ENCODE results near the gene BAG1. TPM values are rescaled to one million over a fixed set of nuclear protein-coding genes. Genes with fewer than 3 reads are reported as not detected.

Gene BAG1
- total RNA-seq, 1 donor from 2014 or later: 116 TPM

- Histone ChIP-seq H3K27me3 (no peaks in the 10 kb centered on the region), H3K4me3 (no peak overlapping the region), H3K9me3 (no peaks in the 10 kb centered on the region), H3K4me1 (peaks cover 21% of the 10 kb centered on the region), H3K36me3 (peaks cover 60% of the 10 kb centered on the region), H3K27ac (no peak overlapping the region)
- ATAC-seq (no peak), DNase-seq (no peak)
- intact Hi-C loops (cut with DNase I): no loop called here
- TF ChIP-seq CTCF (IDR thresholded peaks at IDR 0.05): no peak
These were observed 2.8 kb upstream of the BAG1 start for GRCh38 chr9:33267151-33267767.

- H3K9me3 ChIP-seq: no peaks in the 10 kb centered on the region
- no peaks in the 10 kb centered on the region for H3K27me3 ChIP-seq
- peaks cover 60% of the 10 kb centered on the region for H3K36me3 ChIP-seq
- H3K4me3 ChIP-seq: peak overlapping the region; percentile 85
- H3K27ac ChIP-seq: peak overlapping the region; percentile 88
- ATAC-seq: no peak
- TF ChIP-seq CTCF (IDR thresholded peaks at IDR 0.05): no peak
- DNase-seq: no peak
- intact Hi-C loops (cut with DNase I): no loop called here
- peaks cover 21% of the 10 kb centered on the region for H3K4me1 ChIP-seq
These were observed 830 bp upstream of the BAG1 start for GRCh38 chr9:33265211-33265865.

- DNase-seq: no peak
These were observed 470 bp downstream of the BAG1 start for GRCh38 chr9:33264003-33264472.

GRCh38 chr9:33263131-33264002 is 1.1 kb downstream of the BAG1 start:
- no peaks in the 10 kb centered on the region for H3K9me3 ChIP-seq
- peak overlapping the region; percentile 85 for H3K4me3 ChIP-seq
- peaks cover 62% of the 10 kb centered on the region for H3K36me3 ChIP-seq
- ATAC-seq: peak; percentile 0
- H3K4me1 ChIP-seq: peaks cover 21% of the 10 kb centered on the region
- no peaks in the 10 kb centered on the region for H3K27me3 ChIP-seq
- intact Hi-C loops (cut with DNase I): no loop called here
- no peak for DNase-seq
- H3K27ac ChIP-seq: peak overlapping the region; percentile 90
- no peak for TF ChIP-seq CTCF (IDR thresholded peaks at IDR 0.05)

More at GRCh38 chr9:33264003-33264472, 470 bp downstream of the BAG1 start:
- H3K4me3 ChIP-seq: peak overlapping the region; percentile 85
- no peaks in the 10 kb centered on the region for H3K27me3 ChIP-seq
- ATAC-seq: peak; percentile 7
- intact Hi-C loops (cut with DNase I): no loop called here
- H3K4me1 ChIP-seq: peaks cover 21% of the 10 kb centered on the region
- no peaks in the 10 kb centered on the region for H3K9me3 ChIP-seq
- H3K36me3 ChIP-seq: peaks cover 60% of the 10 kb centered on the region
- H3K27ac ChIP-seq: peak overlapping the region; percentile 90
- no peak for TF ChIP-seq CTCF (IDR thresholded peaks at IDR 0.05)

GRCh38 chr9:33260372-33260771 is 4.1 kb downstream of the BAG1 start:
- peaks cover 10% of the 10 kb centered on the region for H3K4me1 ChIP-seq
- intact Hi-C loops (cut with DNase I): no loop called here
- H3K27ac ChIP-seq: no peak overlapping the region
- no peak overlapping the region for H3K4me3 ChIP-seq
- TF ChIP-seq CTCF (IDR thresholded peaks at IDR 0.05): no peak
- H3K36me3 ChIP-seq: peaks cover 72% of the 10 kb centered on the region
- no peaks in the 10 kb centered on the region for H3K27me3 ChIP-seq
- no peaks in the 10 kb centered on the region for H3K9me3 ChIP-seq
- no peak for ATAC-seq
- no peak for DNase-seq
